ENCODE data around the gene IFT43. TPM values are rescaled to one million over a fixed set of nuclear protein-coding genes. Genes with fewer than 3 reads are reported as not detected.

The IFT43 gene
- total RNA-seq, 1 experiment from 2014 or later = 18.6 TPM

GRCh38 chr14:75969891-75970290, 15.7 kb upstream of the IFT43 start:
- no peaks in the 10 kb centered on the region for H3K36me3 Mint-ChIP-seq (ENCODE audit: insufficient read depth in 1 of 3, low read depth in 3 of 3)

More at GRCh38 chr14:75969891-75970290, 15.7 kb upstream of the IFT43 start:
- H3K27ac Mint-ChIP-seq = no peak overlapping the region; a peak in 1 of 7 replicates
- no peak overlapping the region for H3K23ac ChIP-seq (ENCODE audit: insufficient read length, low read depth, low read length)
- no CpG with 5 or more reads among the region's 8 CpGs for WGBS (ENCODE audit: extremely low coverage, insufficient read length, low lambda C conversion rate)
- no peak overlapping the region for H4K91ac ChIP-seq (ENCODE audit: insufficient read length, low read depth, low read length)
- H3K56ac ChIP-seq (ENCODE audit: insufficient read length, low read depth, low read length) = no peak overlapping the region
- no peaks in the 10 kb centered on the region for H4K20me1 ChIP-seq (ENCODE audit: control insufficient read depth, insufficient read depth, insufficient read length)
- H3K14ac ChIP-seq (ENCODE audit: insufficient read depth, low read length) = no peak overlapping the region
- H3K9me3 ChIP-seq (ENCODE audit: control insufficient read depth, low read depth, low read length) = no peaks in the 10 kb centered on the region
- H2AFZ ChIP-seq (ENCODE audit: low read length) = no peak overlapping the region
- DNase-seq = no peak
- no peak overlapping the region for H3K4me3 Mint-ChIP-seq
- no peak overlapping the region for H3T11ph ChIP-seq (ENCODE audit: low read length)
- H3K27ac ChIP-seq (ENCODE audit: insufficient read length, low read depth, low read length) = no peak overlapping the region
- no peak overlapping the region for H3K18ac ChIP-seq (ENCODE audit: insufficient read length, low read depth, low read length)
- no peaks in the 10 kb centered on the region for H3K27me3 Mint-ChIP-seq (ENCODE audit: low read depth)
- TF ChIP-seq, protein P1, sequence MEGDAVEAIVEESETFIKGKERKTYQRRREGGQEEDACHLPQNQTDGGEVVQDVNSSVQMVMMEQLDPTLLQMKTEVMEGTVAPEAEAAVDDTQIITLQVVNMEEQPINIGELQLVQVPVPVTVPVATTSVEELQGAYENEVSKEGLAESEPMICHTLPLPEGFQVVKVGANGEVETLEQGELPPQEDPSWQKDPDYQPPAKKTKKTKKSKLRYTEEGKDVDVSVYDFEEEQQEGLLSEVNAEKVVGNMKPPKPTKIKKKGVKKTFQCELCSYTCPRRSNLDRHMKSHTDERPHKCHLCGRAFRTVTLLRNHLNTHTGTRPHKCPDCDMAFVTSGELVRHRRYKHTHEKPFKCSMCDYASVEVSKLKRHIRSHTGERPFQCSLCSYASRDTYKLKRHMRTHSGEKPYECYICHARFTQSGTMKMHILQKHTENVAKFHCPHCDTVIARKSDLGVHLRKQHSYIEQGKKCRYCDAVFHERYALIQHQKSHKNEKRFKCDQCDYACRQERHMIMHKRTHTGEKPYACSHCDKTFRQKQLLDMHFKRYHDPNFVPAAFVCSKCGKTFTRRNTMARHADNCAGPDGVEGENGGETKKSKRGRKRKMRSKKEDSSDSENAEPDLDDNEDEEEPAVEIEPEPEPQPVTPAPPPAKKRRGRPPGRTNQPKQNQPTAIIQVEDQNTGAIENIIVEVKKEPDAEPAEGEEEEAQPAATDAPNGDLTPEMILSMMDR (conservative IDR thresholded peaks at IDR 0.05) = no peak
- no peak overlapping the region for H3K4ac ChIP-seq (ENCODE audit: low read depth, low read length)
- no peak overlapping the region for H2BK15ac ChIP-seq (ENCODE audit: low read depth, low read length)
- H3K4me1 Mint-ChIP-seq = peaks cover 7 to 11% of the 10 kb centered on the region in 2 experiments
- no peaks in the 10 kb centered on the region for H3K27me3 ChIP-seq (ENCODE audit: insufficient read depth, low read length)
- no peaks in the 10 kb centered on the region for H3K9me3 Mint-ChIP-seq
- H2BK5ac ChIP-seq (ENCODE audit: insufficient read length, low read length) = no peak overlapping the region
- H2BK12ac ChIP-seq (ENCODE audit: insufficient read length, low read depth, low read length) = no peak overlapping the region
- H3K23me2 ChIP-seq (ENCODE audit: insufficient read length, low read depth, low read length, poor library complexity, severe bottlenecking) = no peaks in the 10 kb centered on the region
- H2AK5ac ChIP-seq (ENCODE audit: insufficient read length, low read length) = no peak overlapping the region
- H3K4me1 ChIP-seq (ENCODE audit: insufficient read depth, low read length) = peaks cover 5% of the 10 kb centered on the region; the same call in 1 of the 2 replicates
- no peak overlapping the region for H4K5ac ChIP-seq (ENCODE audit: insufficient read length, low read depth, low read length)
- no peak overlapping the region for H2BK120ac ChIP-seq (ENCODE audit: low read depth, low read length, poor library complexity, severe bottlenecking)
- H3K79me2 ChIP-seq (ENCODE audit: insufficient read depth, low read length) = no peaks in the 10 kb centered on the region; the same call in 1 of the 2 replicates
- no peak overlapping the region for H3K9ac ChIP-seq (ENCODE audit: extremely low read depth, insufficient read length, low read length)
- H2BK20ac ChIP-seq (ENCODE audit: low read depth, low read length, poor library complexity, severe bottlenecking) = no peak overlapping the region
- H3K4me2 ChIP-seq (ENCODE audit: insufficient read depth, insufficient read length, low read length) = no peak overlapping the region
- H4K8ac ChIP-seq (replicated peaks; ENCODE audit: insufficient read length, low read depth, low read length) = no peak overlapping the region
- H3K79me1 ChIP-seq (ENCODE audit: insufficient read depth, low read depth, low read length, poor library complexity, severe bottlenecking) = no peaks in the 10 kb centered on the region
